Vagina (tissue), 2 donors: Measurements from ENCODE around the gene GLI3.

ENCODE experiments used
- CTCF ChIP-seq, 3 experiments: fragments of 450-650 bp in 2 of 3; fragments of 200-600 bp in 1 of 3; sonication (generic) in 1 of 3; IDR thresholded peaks; one replicate each; pipeline ENCODE4 v1.5.1; 2017 to 2019; ENCODE audit warnings: antibody characterized with exemption in 3 of 3, mild to moderate bottlenecking in 2 of 3, moderate library complexity in 2 of 3
- POLR2A ChIP-seq, 2 donors: fragments of 450-650 bp; IDR thresholded peaks; one replicate each; pipeline ENCODE4 v1.6.1; 2017; ENCODE audit warnings: antibody characterized with exemption in 2 of 2, mild to moderate bottlenecking in 2 of 2, moderate library complexity in 2 of 2

- TF ChIP-seq CTCF (IDR thresholded peaks at IDR 0.05), result no peak
- TF ChIP-seq POLR2A (IDR thresholded peaks at IDR 0.05), result no peak
These were observed 19.5 kb downstream of the GLI3 start for GRCh38 chr7:42217548-42217947.
